NT2/D1 (cell line): ENCODE results near the gene CCT8.
"Not testable (repeated sequence)": the region's sequence is repeated elsewhere in the genome, so short reads cannot be mapped to it uniquely, and the experiment has no call there.

Experiments
- DNase-seq: peaks from one replicate; pipeline ENCODE4 v3.0.0-alpha.2; 2011; ENCODE audit warnings: low read depth, low spot score
- H3K27me3 ChIP-seq: 2 replicates; pipeline ENCODE4 v1.6.0; 2011; ENCODE audit warnings: mild to moderate bottlenecking; ENCODE audit not compliant: insufficient read length, insufficient read depth
- H3K36me3 ChIP-seq: 2 replicates; pipeline ENCODE4 v1.6.1; 2011; ENCODE audit warnings: mild to moderate bottlenecking, low read length, mixed read lengths; ENCODE audit not compliant: insufficient read depth, insufficient read length
- H3K4me1 ChIP-seq: 2 replicates; pipeline ENCODE4 v1.5.1; 2011; ENCODE audit not compliant: insufficient read depth, insufficient read length
- H3K4me3 ChIP-seq: 2 replicates; pipeline ENCODE4 v1.5.1; 2011; ENCODE audit warnings: low read depth; ENCODE audit not compliant: insufficient read length
- H3K9ac ChIP-seq: 2 replicates; pipeline ENCODE4 v1.6.0; 2011; ENCODE audit warnings: low read depth; ENCODE audit not compliant: insufficient read length
- H3K9me3 ChIP-seq: 2 replicates; pipeline ENCODE4 v1.5.1; 2011; ENCODE audit warnings: mild to moderate bottlenecking, low read length; ENCODE audit not compliant: insufficient read depth
- SUZ12 ChIP-seq: IDR thresholded peaks from 2 replicates; pipeline ENCODE4 v1.6.1; 2011; ENCODE audit not compliant: insufficient read length, insufficient read depth; ENCODE audit errors: extremely low read depth
- YY1 ChIP-seq: IDR thresholded peaks from 2 replicates; pipeline ENCODE4 v1.6.1; 2011; ENCODE audit not compliant: insufficient read length, insufficient read depth
- ZNF274 ChIP-seq: IDR thresholded peaks from 2 replicates; pipeline ENCODE4 v1.6.1; 2011; ENCODE audit warnings: mild to moderate bottlenecking, low read depth, low read length

CCT8 gene

DNA sequence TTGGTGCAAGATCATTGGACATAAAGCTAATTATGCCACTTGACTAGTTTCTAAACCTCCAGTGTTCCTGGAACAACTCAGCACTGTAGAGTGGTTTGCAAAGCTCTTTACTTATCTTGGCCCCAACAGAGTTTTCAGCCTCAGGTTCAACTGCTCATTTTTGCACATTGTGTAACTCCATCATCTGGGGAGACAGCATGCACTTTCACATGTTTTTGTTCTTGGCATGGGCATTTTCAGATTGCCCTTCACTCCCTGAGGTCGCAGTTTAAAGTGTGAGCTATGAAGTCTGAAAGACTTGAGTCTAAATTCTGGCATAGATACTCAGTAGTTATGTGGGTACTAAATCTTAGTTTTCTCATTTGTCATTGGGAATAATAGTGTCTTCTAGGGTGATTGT, 43.9 kb downstream of the CCT8 start:
- Histone ChIP-seq H3K4me1 (no peaks in the 10 kb centered on the region), H3K27me3 (no peaks in the 10 kb centered on the region), H3K9ac (no peak overlapping the region), H3K36me3 (peaks cover 63% of the 10 kb centered on the region), H3K4me3 (no peak overlapping the region), H3K9me3 (no peaks in the 10 kb centered on the region)
- DNase-seq = no peak
- TF ChIP-seq YY1 = no peak
- TF ChIP-seq SUZ12 = no peak
- no peak for TF ChIP-seq ZNF274

DNA sequence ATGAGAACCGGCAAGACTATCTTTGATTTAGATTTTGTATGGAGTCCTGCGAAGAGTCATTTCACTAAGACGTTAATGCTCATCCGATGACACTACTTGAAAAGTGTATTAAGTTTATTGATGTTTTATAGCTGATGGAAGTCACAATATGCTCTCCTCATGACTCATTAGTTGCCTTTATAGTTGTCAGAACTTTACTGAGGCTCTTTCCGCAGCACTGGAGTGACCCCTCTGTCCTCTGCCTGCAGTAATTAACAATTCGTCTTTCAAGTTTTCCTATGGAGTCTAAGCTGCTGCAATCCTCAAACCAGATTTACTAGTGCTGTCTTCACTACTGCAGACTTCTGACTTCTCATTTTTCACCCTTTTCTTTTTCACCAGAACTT, 48.1 kb downstream of the CCT8 start:
- peak overlapping the region; percentile 94 for H3K9ac ChIP-seq
- no peak for TF ChIP-seq YY1
- no peak for TF ChIP-seq SUZ12
- no peak for TF ChIP-seq ZNF274
- H3K27me3 ChIP-seq = no peaks in the 10 kb centered on the region
- H3K9me3 ChIP-seq = no peaks in the 10 kb centered on the region
- no peak for DNase-seq
- peak overlapping the region; percentile 92 for H3K4me3 ChIP-seq
- peaks cover 29% of the 10 kb centered on the region for H3K36me3 ChIP-seq
- no peaks in the 10 kb centered on the region for H3K4me1 ChIP-seq

DNA sequence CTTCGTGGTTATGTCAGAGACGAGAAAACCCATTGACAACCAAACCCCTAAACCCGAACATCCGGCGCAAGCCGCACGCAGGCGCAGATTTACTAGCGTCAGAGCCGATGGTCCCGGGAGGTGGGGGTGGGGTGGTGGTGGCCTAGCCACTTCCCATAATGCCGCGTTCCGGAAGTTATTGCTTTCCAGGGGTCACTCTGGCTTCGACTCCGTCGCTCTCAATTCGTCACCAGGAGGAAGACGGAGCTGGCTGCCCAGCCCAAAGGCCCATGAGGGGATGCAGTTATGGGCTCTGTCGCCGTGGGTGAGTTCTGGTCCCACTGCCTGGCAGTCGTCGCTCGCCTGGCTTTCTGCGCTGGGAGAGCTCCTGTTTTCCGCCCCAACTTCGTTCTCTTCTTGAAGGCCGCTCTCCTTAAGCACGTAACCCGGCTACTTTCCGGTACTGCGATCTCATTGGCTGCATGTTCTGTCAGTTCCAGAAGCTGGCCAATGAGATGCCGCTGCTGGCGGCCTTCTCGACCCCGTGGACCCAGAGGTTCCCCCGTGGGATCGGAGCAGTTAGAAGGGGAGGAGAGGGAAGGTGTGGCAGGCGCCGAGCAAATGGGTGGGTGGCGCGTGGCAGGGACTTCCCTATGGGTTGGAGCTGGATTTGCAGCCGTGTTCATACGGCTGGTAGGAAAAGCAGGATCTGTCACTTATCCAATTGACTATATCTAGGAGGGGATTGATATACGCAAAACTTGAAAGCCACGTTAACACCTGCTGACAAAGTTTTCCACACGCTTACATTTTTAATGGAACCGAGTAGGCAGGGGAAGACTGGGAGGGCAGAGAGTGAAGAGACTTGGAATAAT, 48.7 kb downstream of the CCT8 start, which contains the start of gene USP16:
TSS of gene USP16 (plus strand) at position 195 of the 854 bp plus-strand sequence. CDS start 3,246 bp downstream, outside the sequence.
- H3K36me3 ChIP-seq = peaks cover 23% of the 10 kb centered on the region
- H3K27me3 ChIP-seq = no peaks in the 10 kb centered on the region
- H3K9ac ChIP-seq = peak within 1 kb of the TSS; percentile 94
- DNase-seq = peak; percentile 96
- H3K4me3 ChIP-seq = peak within 1 kb of the TSS; percentile 92
- no peaks in the 10 kb centered on the region for H3K4me1 ChIP-seq
- H3K9me3 ChIP-seq = no peaks in the 10 kb centered on the region
- no peak for TF ChIP-seq ZNF274
- no peak for TF ChIP-seq YY1

DNA sequence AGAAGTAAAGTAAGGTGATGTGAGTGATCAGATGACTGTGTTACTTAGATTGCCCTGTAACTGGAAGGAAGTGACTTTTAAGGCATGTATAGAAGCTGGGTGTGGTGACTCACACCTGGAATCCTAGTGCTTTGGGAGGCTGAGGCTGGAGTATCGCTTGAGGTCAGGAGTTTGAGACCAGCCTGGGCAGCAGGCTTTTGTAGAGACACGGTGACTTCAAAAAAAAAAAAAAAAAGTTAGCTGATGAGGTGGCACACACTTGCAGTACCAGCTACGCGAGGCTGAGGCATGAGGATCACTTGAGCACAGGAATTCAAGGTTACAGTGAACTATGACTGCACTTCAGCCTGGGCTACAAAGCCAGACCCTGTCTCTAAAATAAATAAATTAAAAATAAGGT, 51.3 kb downstream of the CCT8 start:
- no peak overlapping the region for H3K4me3 ChIP-seq
- no peak overlapping the region for H3K9ac ChIP-seq
- H3K36me3 ChIP-seq = peaks cover 10% of the 10 kb centered on the region
- no peak for TF ChIP-seq SUZ12
- TF ChIP-seq YY1 = no peak
- TF ChIP-seq ZNF274 = no peak
- no peak for DNase-seq
- H3K27me3 ChIP-seq = no peaks in the 10 kb centered on the region
- H3K9me3 ChIP-seq = no peaks in the 10 kb centered on the region
- no peaks in the 10 kb centered on the region for H3K4me1 ChIP-seq

DNA sequence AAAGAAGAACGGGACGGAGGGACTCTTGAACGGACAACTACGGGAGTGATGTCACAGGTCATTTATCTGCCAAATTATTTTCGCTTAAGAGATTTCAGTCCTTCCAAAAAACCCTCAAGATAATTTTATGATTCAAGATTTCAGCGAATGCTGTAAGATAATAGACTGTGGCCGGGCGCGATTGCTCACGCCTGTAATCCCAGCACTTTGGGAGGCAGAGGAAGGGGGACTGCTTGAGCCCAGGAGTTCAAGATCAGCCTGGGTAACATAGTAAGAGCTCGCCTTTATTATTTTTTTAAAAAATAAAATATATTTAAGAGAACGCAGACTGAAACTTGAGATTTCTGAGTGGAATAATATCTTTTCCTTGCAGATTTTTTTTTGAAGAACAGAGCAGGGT, 54.9 kb downstream of the CCT8 start:
- no peak for TF ChIP-seq SUZ12
- no peak for TF ChIP-seq YY1
- TF ChIP-seq ZNF274 = no peak
- H3K9ac ChIP-seq = peak overlapping the region; percentile 100
- H3K27me3 ChIP-seq = no peaks in the 10 kb centered on the region
- H3K9me3 ChIP-seq = no peaks in the 10 kb centered on the region; the same call in 1 of the 2 replicates
- DNase-seq = no peak
- no peaks in the 10 kb centered on the region for H3K4me1 ChIP-seq
- H3K4me3 ChIP-seq = peak overlapping the region; percentile 100
- peaks cover 21% of the 10 kb centered on the region for H3K36me3 ChIP-seq

DNA sequence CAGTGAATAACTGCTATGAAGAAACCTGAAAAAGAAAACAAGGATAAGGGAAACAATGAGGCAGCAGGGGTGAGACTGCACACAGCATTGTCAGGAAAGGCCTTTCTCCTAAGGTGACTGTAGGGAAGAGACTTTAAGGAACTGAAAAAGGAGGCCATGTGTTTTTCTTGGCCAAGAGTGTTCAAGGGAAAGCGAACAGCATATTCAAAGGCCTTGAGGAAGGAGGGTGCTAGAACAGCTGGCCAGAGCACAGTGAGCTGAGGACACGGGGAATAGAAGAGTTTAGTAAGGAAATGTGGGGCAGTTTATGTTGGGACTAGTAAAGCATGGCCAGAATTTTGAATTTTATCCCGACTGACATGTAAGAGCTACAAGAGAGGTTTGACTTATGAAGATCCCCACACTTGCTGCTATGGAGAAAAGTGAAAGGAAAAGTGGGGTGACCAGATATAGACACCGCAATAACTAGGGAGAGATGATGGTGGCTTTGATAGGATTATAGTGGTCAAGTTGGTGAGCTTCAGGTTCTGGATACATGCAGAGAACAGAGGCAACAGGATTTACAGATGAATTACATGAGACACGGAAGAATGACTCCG, 55.7 kb downstream of the CCT8 start:
- DNase-seq = no peak
- no peak for TF ChIP-seq YY1
- no peak for TF ChIP-seq ZNF274
- TF ChIP-seq SUZ12 = no peak
- Histone ChIP-seq H3K9me3 (peaks cover 4% of the 10 kb centered on the region; the same call in 1 of the 2 replicates), H3K27me3 (no peaks in the 10 kb centered on the region), H3K36me3 (peaks cover 21% of the 10 kb centered on the region), H3K4me3 (peak overlapping the region; percentile 100), H3K4me1 (no peaks in the 10 kb centered on the region), H3K9ac (peak overlapping the region; percentile 100)

DNA sequence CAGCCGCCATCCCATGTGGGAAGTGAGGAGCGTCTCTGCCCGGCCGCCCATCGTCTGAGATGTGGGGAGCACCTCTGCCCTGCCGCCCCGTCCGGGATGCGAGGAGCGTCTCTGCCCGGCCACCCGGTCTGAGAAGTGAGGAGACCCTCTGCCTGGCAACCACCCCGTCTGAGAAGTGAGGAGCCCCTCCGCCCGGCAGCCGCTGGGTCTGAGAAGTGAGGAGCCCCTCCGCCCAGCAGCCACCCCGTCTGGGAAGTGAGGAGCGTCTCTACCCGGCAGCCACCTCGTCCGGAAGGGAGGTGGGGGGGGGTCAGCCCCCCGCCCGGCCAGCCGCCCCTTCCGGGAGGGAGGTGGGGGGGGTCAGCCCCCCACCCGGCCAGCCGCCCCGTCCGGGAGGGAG, 62.2 kb downstream of the CCT8 start:
- DNase-seq, H3K4me1 ChIP-seq, H3K27me3 ChIP-seq, H3K9me3 ChIP-seq, H3K9ac ChIP-seq, H3K4me3 ChIP-seq: not testable (repeated sequence)
- peaks cover 40% of the 10 kb centered on the region for H3K36me3 ChIP-seq
